Measurements from ENCODE around the gene FHL2. TPM values are rescaled to one million over a fixed set of nuclear protein-coding genes. Genes with fewer than 3 reads are reported as not detected.
A peak's percentile ranks its signal among the peaks of the same experiment; 100 is the strongest.

The FHL2 gene
- total RNA-seq, 4 donors from 2014 or later, result 93.9 to 150 (median 109) TPM

DNA sequence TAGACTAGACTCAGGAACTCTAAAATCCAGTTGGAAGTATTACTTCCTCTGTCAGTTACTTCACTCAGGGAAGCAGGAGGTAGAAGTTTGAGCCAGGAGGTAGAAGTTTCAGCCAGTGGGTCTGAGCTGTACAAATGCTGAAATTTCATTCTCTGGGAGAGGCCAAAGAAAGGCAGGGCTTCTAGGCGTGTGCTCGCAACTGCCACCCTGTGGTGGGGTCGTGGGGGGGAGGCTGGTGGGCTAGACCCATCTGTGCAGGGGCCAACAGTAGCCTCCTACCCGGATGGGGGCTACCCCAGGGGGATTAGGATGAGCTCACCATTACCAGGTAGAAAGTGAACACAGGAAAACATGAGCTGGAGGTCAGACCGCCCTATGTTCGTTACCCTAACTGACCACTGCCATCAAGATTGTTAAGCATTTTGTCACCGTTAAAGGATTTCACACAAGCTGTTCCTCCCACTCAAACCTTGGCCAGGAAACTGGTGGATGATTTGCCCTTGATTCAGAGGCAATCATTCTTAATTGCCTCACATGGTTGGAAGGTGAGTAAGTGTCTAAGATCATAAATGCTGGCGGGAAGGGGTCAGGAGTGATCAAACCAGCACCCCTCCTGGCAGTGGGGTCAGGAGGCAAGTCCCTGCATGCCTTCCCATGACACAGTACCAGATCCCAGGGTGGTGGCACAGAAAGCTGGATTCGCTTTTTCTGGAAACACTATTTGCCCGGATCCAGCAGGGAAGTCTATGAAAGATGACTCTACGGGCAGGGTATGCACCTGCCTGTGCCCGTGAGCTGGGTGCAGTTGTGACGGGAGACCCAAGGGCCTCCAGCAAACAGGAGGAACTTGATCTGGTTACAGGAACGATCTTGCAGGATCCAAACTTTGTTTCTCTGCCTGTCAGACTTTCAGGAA, 5.2 kb upstream of the FHL2 start:
- Histone ChIP-seq H3K4me1 (peaks cover 0 to 16% (median 0%) of the 10 kb centered on the region in 3 donors), H3K9me3 (no peaks in the 10 kb centered on the region), H3K4me3 (no peak overlapping the region), H3K36me3 (no peaks in the 10 kb centered on the region), H3K27me3 (peaks cover 6% of the 10 kb centered on the region), H3K27ac (peak overlapping the region in 2 of 4 donors; percentile 21 to 47)
- 48 to 74% methylated on average over 4 to 9 of the region's 14 CpGs for WGBS, 2 donors (ENCODE audit: low coverage in 1 of 2)
- TF ChIP-seq POLR2AphosphoS5 (IDR thresholded peaks at IDR 0.05) (peak; percentile 93), CTCF (IDR thresholded peaks at IDR 0.05) (no peak)
- no peak for ATAC-seq

DNA sequence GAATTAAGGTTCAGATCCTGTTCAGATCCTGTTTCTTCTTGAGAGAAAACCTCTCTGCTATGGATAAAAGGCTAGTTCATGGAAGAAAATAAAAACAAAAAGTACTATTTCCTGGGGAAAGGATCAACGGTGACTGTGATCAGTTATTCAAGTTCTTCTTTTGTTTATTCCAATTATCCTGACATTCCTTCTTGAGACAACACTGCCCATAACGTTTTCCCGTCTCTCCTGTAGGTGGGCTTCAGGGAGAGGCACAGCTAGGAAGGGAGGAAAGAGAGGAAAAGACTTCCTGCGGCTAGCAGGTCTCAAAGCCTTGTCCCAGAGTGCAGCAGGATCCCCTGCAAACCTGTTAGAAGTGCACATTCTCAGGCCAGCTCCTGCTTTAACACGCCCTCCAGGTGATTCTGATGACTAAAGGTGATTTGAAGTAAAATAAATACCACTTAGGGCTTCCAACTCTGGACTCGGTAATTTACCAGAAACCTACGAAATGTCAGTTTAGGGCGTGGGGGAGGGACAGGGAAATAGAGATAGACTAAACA, 4.5 kb upstream of the FHL2 start:
- WGBS, 2 donors (ENCODE audit: low coverage in 1 of 2), result 63 to 75% methylated on average over 4 to 5 of the region's 8 CpGs
- peak overlapping the region in 1 of 4 donors; percentile 47 for H3K27ac ChIP-seq
- no peak for ATAC-seq
- H3K9me3 ChIP-seq, result no peaks in the 10 kb centered on the region
- no peak overlapping the region for H3K4me3 ChIP-seq
- peaks cover 0 to 19% (median 0%) of the 10 kb centered on the region in 3 donors for H3K4me1 ChIP-seq
- no peaks in the 10 kb centered on the region for H3K36me3 ChIP-seq
- no peak for TF ChIP-seq CTCF (IDR thresholded peaks at IDR 0.05)
- no peak for TF ChIP-seq EP300 (IDR thresholded peaks at IDR 0.05)
- TF ChIP-seq POLR2AphosphoS5 (IDR thresholded peaks at IDR 0.05), result no peak
- no peak for TF ChIP-seq POLR2A (IDR thresholded peaks at IDR 0.05)
- H3K27me3 ChIP-seq, result peaks cover 10% of the 10 kb centered on the region

DNA sequence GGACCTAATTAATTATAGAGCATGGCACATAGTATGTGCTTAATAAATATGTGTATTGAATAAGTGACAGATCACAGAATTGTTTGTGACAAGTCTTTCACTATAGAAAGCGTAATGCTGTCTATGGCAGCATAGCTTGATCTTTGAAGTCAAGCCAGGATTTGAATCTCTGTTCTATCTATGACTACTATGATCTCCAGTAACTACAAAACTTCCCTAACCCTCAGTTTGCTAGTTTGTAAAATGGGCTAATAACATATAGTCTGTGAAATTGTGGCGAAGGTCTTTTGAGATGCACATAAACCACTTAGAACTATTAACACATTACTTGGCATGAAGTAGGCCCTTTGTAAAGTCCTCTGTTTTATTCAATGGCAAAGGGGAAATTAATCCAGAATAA, 4.0 kb upstream of the FHL2 start:
- Histone ChIP-seq H3K27ac (no peak overlapping the region), H3K27me3 (peaks cover 10% of the 10 kb centered on the region), H3K4me1 (peaks cover 0 to 21% (median 0%) of the 10 kb centered on the region in 3 donors), H3K36me3 (no peaks in the 10 kb centered on the region), H3K9me3 (no peaks in the 10 kb centered on the region), H3K4me3 (no peak overlapping the region)
- TF ChIP-seq POLR2AphosphoS5 (IDR thresholded peaks at IDR 0.05), result no peak
- no peak for TF ChIP-seq POLR2A (IDR thresholded peaks at IDR 0.05)
- no peak for TF ChIP-seq CTCF (IDR thresholded peaks at IDR 0.05)
- no peak for TF ChIP-seq EP300 (IDR thresholded peaks at IDR 0.05)
- no peak for ATAC-seq
- 90 to 97% methylated on average over 2 of the region's 2 CpGs for WGBS, 2 donors (ENCODE audit: low coverage in 1 of 2)

GRCh38 chr2:105401867-105402266, 3.0 kb upstream of the FHL2 start:
- WGBS, 2 donors (ENCODE audit: low coverage in 1 of 2), result 82 to 94% methylated on average over 6 to 7 of the region's 7 CpGs
- Histone ChIP-seq H3K27ac (no peak overlapping the region), H3K4me3 (no peak overlapping the region), H3K4me1 (peaks cover 0 to 29% (median 0%) of the 10 kb centered on the region in 3 donors), H3K36me3 (no peaks in the 10 kb centered on the region), H3K27me3 (peaks cover 10% of the 10 kb centered on the region), H3K9me3 (no peaks in the 10 kb centered on the region)
- TF ChIP-seq CTCF (IDR thresholded peaks at IDR 0.05), result no peak
- no peak for TF ChIP-seq POLR2AphosphoS5 (IDR thresholded peaks at IDR 0.05)
- no peak for TF ChIP-seq POLR2A (IDR thresholded peaks at IDR 0.05)
- no peak for TF ChIP-seq EP300 (IDR thresholded peaks at IDR 0.05)
- no peak for ATAC-seq

Data from gastroesophageal sphincter (tissue), 4 donors.